Activated CD4-positive, CD25-positive, alpha-beta regulatory T cell treated with anti-CD3 and anti-CD28 coated beads, Interleukin-2, amount 50 U/mL, for 72 hours (primary cell): Measurements from ENCODE around the gene TMEM60.
"Not testable (repeated sequence)": the region's sequence is repeated elsewhere in the genome, so short reads cannot be mapped to it uniquely, and the experiment has no call there.

Experiments used
- DNase-seq: peaks from one replicate; pipeline ENCODE4 v3.0.0; 2021

Gene TMEM60

DNA sequence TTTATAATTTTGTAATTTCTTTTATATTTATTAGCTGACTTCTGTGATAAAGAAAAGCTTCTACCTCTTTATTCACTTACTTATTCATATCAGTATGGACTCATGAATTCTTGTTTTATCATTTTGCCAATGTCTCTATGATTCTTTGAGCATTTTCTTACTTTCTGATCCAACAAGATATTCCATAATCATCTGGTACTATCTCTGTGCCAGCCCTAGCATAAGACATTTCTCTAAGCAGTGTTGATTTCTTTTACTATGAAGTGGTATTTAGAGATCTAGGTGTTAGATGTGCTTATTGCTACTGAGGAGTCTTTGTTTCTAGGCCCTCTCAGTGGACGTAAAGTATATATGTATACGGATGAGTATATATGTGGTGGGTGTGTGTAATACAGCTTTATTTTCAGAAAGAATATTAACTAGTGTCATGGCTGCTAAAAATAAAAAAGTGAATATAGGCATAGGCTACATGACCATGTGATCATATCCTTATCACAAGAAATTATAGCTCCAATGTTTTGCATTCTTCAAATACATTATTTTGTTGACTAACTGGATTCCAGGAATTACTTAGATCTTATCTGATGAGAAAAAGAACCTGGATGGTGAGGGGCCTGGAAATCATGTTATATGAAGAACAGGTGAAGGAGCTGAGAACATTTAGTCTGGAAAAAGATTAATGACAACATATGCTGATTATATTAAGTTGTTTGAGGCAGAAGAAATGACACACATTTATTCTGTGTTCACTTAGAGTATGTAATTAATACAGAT is 13.5 kb upstream of the TMEM60 start:
- no peak for DNase-seq

DNA sequence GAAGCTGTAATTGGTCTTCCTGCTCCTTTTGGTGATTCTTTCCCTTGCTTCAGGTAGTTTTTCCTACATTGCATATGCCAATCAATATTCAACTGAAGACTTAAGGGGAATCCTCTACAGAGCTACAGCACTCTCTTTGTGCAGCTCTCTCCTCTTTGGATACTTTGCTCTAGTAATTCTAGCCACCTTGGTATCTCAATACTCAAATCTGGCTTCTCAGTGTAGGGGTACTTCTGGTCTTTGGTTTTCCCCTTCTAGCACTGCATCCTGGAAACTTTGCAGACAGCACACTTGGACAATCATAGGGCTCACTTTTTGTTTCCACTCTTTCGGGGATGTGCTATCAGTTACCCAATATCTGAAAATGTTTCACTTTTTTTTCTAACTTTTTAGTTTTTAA is 10.3 kb upstream of the TMEM60 start:
- DNase-seq = no peak

DNA sequence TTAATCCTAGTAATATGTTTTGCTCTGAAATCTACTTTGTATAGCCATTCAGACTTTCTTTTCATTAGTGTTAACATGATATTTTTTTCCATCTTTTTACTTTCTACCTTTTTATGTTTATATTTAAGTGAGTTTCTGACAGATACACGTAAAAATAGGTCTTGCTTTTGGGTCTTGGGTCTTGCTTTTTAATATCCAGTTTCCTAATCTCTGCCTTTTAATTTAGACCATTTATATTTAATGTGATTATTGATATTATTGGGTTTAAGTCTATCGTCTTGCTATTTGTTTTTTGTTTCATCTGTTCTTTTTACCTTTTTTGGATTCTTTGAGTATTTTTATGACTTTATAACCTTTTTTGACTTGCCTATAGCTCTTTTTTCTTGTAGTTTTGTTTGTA is 8.2 kb upstream of the TMEM60 start:
- DNase-seq = no peak

DNA sequence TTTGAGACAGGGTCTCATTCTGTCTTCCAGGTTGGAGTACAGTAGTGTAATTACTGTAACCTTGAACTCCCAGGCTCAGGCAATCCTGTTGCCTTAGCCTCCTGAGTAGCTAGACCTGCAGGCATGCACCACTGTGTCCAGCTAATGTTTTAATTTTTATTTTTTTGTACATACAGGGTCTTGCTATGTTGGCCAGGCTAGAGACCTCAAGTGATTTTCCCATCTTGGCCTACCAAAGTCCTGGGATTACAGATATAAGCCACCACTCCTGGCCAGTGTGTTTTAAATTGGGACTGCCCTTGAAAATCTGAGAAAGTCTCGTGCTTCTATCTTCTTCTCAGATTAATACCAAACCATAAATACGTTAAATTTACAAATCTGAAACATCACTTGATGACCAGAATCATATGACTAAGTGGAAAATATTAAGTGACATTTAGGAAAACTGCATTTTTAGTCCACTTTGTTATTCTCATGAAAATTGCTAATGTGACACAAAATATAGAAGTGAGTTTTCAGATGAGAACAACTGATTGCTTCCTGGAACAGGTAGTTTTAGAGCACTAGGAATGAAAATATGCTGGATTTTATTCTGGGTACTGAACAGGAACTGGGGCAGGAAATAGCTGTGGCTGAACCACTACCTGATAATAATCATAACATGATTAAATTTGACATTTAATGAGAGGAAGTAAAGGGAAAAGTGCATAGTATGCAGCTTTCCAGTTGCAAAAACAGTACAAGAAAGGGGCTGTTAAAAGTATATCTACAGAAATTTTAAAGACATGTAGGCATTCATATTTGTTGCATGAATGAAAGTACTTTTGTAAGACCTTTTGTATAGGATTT is 4.5 kb upstream of the TMEM60 start:
- DNase-seq = no peak

DNA sequence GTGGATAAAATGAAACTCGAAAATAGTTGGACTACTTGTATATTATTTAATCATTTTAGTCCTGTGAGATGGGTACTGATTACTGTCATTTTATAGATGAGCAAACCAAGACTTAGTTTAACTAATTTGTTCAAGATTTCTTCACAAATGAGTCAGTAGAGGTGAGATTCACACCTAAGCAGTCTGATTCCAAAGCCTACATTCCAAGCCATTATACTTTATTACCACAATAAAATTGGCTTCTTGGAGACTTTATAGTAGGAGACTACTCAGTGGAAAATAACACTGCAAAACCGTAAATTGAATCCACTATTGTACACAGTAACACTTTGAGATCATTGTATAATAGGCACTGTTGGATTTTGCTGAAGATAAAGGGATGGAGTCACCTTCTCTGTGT is 2.5 kb upstream of the TMEM60 start:
- no peak for DNase-seq

DNA sequence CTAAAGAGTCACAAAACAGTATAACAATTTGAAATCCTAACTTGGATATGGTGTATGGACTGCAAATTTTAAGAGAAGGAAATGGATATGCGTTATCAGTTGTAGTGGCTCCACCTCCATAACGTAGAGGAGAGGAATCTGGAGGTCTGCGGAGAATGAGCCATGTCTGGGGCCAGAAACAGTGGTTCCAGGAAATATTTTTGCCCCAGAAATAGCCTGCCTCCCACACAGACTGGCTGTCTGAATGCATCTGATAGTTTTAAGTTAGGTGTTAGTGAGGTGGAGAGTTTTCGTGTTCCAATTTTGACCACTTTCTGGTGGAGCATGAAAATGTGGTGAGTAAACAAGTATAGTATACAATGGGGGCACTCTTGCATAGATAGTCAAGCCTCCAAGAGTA is 1.9 kb upstream of the TMEM60 start:
- no peak for DNase-seq

DNA sequence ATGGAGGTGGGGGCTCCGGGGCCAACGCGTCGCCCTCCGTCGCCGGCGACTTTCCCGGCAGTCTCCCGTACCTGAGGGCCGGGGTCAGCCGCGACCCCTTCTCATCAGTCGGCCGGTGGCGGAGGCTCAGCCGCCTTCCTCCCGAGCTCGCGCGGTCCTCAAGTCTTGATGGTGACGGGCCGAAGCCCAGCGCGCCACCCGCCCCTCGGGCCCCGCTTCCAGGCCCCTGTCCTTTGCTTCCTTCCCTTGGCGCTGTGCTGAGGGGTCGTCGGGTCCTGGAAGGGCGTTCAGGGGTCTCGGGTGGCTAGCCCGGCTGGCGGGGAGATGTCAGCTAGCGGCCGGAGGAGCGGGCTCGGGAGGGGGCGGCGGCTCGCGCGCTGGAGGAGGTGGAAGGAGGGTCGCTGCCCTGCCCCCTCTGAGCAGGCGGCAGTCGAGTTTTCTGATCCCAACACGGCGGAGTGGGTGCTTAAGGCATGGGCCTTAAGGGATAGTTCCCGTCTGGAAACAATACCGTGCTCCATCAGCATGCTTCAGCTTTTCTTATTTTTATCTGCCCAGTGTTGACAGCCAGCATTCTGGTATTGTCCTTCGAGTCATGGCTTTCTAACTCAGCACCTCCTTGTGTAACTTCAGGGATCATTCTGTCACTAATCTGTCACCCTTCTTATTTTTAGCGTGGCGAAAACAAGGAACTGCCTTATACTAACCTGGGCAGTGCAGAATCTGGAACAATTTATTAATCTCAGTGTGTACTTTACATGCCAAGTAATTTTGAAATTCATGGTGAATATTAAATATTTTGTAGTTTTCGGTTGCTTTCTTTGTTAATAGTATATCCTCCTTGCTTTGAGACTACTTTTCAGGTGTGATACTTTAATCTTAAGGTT is 1.1 kb upstream of the TMEM60 start:
- peak; percentile 49 for DNase-seq

DNA sequence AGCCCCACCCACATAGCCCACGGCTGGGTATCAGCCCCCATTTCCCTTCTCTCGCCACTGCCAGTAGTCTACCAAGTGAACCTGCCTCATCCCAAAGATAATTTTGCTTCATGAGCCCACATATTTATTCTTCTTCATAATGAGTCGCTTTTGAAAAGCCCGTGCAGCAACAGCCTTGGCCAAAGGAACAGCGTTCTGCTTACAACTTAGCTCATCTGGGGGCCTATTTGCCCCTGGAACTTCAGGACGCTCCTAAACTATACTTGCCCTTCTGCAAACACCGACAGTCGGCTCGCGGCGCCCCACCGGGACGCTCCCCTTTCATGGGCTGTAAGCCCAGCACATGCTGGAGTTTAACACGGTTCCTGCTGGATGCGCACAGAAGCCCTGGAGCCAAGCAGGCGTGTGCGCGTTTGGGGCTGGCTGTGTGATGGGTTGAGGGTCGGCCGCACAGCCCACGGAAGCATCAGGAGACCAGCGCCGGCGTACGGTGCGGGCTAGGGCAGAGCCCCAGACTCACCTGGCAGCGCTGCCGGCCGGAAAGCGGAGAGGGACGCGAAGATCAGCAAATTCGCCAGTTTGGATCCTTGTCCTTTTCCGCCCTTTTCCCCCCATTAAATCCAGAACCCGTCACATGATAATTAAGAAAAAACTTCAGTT is 370 bp downstream of the TMEM60 start:
- DNase-seq = no peak

DNA sequence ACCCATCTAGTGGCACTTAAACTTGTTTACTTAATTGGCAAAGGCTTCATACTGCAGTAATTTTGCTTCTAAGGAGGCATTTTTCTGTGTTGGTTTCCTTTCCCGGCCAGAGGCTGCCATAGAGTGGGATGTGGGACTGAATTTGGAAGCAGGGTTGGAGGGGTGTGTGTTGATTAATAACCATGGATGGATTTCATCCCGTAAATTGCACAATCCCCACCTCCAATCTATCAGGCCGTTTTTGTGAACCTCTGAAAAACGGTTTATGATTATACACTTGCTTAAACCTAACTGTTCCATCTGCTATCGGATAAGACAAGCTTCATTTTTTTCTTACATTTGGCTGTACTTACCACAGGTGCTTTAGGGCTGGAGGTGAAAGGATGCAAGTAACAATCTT is 1.3 kb downstream of the TMEM60 start:
- no peak for DNase-seq

DNA sequence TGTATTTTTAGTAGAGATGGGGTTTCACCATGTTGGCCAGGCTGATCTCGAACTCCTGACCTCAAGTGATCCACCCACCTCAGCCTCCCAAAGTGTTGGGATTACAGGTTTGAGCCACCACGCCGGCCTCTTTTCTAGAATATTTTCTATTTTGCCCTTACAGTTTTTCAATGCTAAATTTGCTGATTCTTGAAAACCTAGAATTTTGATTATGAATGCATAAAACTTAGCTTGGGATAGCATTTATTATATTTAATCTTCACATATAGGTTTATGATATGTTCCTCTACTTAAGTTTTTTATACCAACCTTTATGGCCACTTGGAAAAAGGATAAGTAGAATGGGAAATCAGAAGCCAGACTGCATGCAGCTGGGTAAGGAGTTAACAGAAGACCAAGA is 2.1 kb downstream of the TMEM60 start:
- DNase-seq = no peak

DNA sequence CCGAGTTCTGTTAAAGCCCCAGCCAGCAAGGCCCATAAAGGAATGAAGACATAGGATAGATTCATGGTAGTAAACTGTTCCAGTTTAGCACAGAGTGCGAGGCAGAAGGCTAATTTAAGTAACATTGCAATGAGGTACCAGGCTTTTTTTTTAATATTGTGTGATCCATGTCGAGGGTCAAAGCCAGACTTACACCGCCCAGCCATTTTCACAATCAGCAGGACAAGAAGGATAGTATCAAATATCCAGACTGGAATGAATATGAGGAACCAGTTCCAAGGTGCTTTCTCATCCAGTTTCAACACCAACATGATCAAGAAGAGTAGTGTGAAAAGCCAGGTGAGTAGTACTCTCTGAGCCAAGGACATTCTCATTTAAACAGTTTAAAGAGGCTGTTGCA is 4.2 kb downstream of the TMEM60 start:
- DNase-seq = no peak

DNA sequence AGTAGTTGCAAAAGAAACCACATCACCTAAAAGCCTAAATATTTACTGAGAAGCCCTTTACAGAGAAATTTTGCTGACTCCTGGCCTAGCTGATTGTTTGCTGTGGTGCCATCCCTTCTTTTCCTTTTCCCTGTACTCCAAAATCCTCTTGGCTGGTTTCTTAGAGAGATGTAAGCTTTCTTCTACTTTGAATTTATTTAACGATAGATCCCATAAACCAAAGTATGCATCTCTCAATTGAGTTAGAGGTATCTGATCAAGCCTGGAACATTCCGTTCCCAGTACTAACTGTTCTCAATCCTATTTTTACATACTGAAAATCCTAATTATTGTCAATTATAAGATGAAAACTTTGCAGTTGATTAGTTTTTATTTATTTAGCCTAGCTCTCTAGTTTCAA is 6.3 kb downstream of the TMEM60 start:
- no peak for DNase-seq

DNA sequence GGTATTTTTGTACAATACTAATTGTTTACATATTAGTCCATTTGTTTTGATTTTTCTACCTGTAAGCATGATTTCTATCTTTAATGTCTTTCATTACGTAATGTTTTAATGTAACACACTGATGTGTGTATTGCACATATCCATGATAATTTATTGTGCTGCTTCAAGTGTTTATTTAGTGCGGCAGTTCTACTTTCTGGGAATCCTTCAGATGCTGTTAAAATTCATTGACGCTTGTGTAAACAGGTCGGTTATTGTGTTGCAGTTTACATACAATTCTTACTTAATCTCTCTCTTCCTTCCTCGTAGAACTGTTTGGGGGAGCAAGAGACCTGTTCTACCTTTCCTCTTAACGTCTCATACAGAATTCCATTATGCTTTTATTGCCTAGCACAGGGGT is 6.9 kb downstream of the TMEM60 start:
- no peak for DNase-seq

DNA sequence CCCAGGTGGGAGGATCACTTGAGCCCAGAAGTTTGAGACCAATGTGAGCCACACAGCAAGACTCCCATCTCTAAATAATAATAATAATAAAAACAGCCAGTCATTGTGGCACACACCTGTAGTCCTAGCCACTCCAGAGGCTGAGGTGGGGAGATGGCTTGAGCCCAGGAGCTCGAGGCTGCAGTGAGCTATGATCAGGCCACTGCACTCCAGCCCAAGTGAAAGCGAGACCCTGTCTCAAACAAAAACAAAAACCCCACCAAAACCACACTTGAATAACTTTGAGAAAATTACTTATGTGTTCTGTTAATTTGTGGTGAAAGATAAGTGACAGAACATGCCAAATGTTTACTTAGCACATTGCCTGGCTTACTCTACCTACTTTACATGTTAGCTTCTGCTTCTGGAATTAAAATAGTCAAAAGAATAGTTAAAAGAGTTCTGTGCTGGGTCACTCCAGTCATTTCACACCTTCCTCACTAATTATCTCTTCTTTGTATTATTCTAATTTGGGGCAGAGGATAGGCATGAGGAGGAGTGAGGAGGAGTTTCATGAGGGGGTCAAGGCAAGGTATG is 9.8 kb downstream of the TMEM60 start:
- DNase-seq = no peak

DNA sequence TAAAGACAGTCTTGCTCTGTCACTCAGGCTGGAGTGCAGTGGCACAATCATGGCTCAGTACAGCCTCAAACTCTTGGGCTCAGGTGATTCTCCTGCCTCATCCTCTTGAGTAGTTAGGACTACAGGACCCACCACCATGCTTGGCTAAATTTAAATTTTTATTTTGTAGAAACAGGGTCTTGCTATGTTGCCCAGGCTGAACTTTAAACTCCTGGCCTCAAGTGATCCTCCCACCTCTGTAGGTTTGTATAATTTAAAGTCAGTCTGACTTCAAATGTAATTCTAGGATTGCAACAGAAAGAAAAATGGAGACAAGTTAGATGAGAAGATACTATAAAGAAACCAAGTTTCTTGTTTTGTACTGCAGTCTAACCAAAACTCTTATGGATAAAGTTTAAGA is 11.5 kb downstream of the TMEM60 start:
- DNase-seq = no peak

DNA sequence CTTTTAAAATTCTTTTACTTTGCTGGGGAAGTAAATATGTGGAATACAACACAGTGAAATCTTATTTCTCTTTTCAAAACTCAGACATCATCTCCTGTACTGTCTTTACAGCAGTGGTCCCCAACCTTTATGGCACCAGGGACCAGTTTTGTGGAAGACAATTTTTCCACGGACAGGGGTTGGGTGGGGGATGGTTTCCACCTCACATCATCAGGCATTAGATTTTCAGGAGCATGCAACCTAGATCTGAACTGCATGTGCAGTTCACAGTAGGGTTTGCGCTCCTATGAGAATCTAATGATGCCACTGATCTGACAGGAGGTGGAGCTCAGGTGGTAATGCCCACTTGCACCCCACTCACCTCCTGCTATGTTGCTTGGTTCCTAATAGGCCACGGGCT is 12.2 kb downstream of the TMEM60 start:
- DNase-seq = no peak

DNA sequence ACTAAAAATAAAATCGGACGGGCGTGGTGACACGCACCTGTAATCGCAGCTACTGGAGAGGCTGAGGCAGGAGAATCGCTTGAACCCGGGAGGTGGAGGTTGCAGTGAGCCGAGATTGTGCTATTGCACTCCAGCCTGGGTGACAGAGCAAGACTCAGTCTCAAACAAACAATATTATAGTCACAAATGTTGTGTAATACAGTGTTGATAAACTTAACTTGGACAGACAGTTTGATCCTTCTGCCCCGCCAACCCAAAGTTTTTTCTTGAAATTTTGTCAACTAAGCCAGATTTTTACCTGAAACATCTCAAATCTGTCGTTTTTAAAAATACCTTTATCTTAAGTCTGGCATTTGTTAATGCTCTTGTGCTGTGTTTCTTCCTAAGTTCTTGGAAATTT is 13.8 kb downstream of the TMEM60 start:
- not testable (repeated sequence) for DNase-seq

DNA sequence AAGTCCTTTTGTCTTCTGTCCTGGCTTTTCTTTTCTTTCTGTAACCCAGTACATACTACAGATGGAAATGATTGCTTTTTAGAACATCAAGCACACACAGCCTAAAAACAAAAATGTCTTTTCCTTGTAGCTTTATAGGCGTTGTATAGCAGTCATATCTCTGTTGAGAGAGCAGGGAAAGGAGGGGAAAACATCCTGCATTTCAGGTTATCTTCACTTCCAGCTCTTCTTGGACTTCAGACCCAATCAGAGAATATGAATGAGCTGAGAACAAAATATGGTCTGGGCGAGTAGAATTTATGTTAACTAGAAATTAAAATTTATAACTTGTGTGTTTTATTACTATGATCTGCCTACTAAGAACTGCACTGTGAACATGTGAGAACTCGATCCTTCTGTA is 14.7 kb downstream of the TMEM60 start:
- no peak for DNase-seq

DNA sequence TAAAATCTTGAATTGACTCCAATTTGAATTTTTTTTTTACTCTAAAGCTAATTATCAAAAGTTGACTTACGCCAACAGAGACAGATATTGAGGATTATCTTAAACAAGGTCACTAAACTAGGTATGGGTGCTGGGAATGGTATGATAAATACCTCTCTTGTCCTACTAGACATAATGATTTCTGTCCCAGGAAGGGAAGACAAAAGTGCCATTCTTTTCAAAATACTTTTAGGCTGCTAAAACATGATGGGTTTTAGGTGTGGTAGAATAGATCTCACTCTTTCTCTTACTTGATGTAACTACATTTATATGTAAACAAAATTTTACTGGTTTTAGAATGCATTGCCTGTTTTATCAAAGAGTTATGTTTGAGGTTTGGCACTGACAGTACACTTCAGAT is 15.1 kb downstream of the TMEM60 start:
- no peak for DNase-seq

DNA sequence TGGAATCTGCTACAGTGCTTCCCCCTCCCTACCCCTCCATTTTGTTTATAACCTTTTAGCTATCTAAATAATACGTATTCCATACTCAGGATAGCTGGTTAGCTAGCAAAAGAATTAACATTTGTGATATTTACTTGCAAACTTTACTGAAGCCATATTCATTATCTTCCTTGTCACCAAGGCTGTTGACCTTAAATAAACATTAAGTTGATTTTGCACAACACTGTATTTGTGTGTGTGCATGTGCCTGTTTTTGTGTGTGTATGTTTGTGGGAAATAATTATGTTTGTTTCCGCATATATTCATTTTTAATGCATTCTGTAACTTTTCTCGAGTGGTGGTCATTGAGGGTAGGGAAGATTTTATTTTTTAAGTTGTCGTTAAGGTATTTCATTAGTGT is 15.9 kb downstream of the TMEM60 start:
- no peak for DNase-seq

DNA sequence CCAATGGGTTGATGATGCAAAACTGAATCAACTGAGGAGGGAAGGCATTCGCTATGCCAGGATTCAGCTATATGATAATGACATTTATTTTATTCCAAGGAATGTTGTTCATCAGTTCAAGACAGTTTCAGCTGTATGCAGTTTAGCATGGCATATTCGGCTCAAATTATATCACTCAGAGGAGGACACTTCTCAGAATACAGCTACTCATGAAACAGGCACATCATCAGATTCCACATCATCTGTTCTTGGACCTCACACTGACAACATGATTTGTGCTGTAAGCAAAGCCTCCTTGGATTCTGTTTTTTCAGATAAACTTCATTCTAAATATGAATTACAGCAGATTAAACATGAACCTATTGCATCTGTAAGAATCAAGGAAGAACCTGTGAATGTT is 19.7 kb downstream of the TMEM60 start:
- no peak for DNase-seq

DNA sequence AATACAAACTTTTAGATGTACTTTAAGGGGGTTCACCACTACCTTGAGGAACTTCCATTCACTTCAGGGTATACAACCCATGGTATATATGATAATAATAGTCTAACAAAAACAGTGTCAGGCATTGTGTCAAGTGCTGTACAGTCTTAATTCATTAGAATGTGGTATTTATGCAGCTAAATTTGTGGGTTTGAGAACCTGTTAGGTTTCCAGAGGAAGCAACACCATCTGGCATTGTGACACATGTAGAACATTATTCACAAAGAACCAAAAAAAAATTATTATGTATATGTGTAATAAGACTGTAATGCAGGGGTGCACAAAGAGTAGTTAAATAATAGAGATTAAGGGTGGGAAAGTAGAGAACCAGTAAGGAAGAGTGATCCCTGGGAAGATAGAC is 26.3 kb downstream of the TMEM60 start:
- no peak for DNase-seq

DNA sequence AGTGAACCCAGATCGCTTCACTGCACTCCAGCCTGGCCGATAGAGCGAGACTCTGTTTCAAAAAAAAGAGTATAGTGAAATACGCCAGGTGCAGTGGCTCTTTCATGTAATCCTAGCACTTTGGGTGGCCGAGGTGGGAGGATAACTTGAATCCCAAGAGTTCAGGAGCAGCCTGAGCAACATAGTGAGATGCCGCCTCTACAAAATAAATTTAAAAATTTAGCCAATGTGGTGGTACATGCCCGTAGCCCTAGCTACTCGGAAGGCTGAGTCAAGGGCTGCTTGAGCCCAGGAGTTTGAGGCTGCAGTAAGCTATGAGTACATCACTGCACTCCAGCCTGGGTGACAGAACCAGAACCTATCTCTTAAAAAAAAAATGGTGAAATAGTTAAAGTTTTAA is 27.9 kb downstream of the TMEM60 start:
- DNase-seq = no peak
